K562 (cell line): ENCODE data around the gene MFSD12. TPM values are rescaled to one million over a fixed set of nuclear protein-coding genes. Genes with fewer than 3 reads are reported as not detected.

Experiments
- CBX1 ChIP-seq: sonication (generic); IDR thresholded peaks from 2 replicates; pipeline ENCODE4 v1.6.1; 2016; ENCODE audit warnings: antibody characterized with exemption, low read depth, mild to moderate bottlenecking
- HDAC1 ChIP-seq, 2 experiments: fragments of 450-650 bp; IDR thresholded peaks; 2 replicates each; pipeline ENCODE4 v1.6.1; 2016 to 2017; ENCODE audit warnings: inconsistent platforms in 1 of 2, mild to moderate bottlenecking in 1 of 2, moderate library complexity in 1 of 2
- HMGN3 ChIP-seq: IDR thresholded peaks from 2 replicates; pipeline ENCODE4 v1.6.1; 2011; ENCODE audit warnings: borderline replicate concordance, low read depth, mild to moderate bottlenecking, mixed read lengths, low read length; ENCODE audit not compliant: insufficient read length; ENCODE audit errors: extremely low read depth
- JUN ChIP-seq, 2 experiments: sonication (generic) in 1 of 2; formaldehyde crosslinking in 1 of 2; IDR thresholded peaks; 2 replicates each; pipeline versions ENCODE4 v1.6.1 to v1.8.0; 2012 to 2022; ENCODE audit warnings: borderline replicate concordance in 2 of 2, mild to moderate bottlenecking in 2 of 2, improper control_type of control experiment in 1 of 2, low read depth in 1 of 2, low read length in 1 of 2, missing genetic modification reagents in 1 of 2
- MAFF ChIP-seq: IDR thresholded peaks from 2 replicates; pipeline ENCODE4 v1.6.1; 2012; ENCODE audit warnings: low read length, improper control_type of control experiment
- MXI1 ChIP-seq: IDR thresholded peaks from 2 replicates; pipeline ENCODE4 v1.6.1; 2011; ENCODE audit warnings: low read depth, mild to moderate bottlenecking, improper control_type of control experiment, low read length
- PHF20 ChIP-seq: fragments of 450-650 bp; IDR thresholded peaks from 2 replicates; pipeline ENCODE4 v1.6.1; 2018; ENCODE audit not compliant: partially characterized antibody
- ZBTB7A ChIP-seq: IDR thresholded peaks from 2 replicates; pipeline ENCODE4 v1.6.1; 2011; ENCODE audit warnings: low read depth, mild to moderate bottlenecking, low read length, moderate library complexity, borderline replicate concordance; ENCODE audit not compliant: control insufficient read depth
- polyA plus RNA-seq, 8 experiments: library from polyadenylated mRNA; depleted of rRNA in 4 of 8; stranded (reverse) in 5 of 8; unstranded in 3 of 8; fragments of >200 nt; fragmentation: Nextera tagmentation in 2 of 8; fragmentation: Illumina TruSeq in 1 of 8; extraction: Ambion mirVana in 2 of 8; extraction: Trizol in 1 of 8; gene quantifications; 2 replicates each; pipeline versions ENCODE4 v1.2.1 to v1.2.3, GENCODE V29; 2011 to 2014; ENCODE audit warnings: inconsistent platforms in 1 of 8, missing spikeins in 1 of 8
- total RNA-seq, 7 experiments: library from RNA; depleted of rRNA in 6 of 7; stranded (reverse); fragments of >200 nt in 6 of 7; fragmentation: Illumina TruSeq in 2 of 7; extraction: Trizol in 2 of 7; gene quantifications; 2 replicates each; pipeline versions ENCODE4 v1.2.1 to v1.2.3, GENCODE V29; 2011 to 2021; ENCODE audit warnings: low replicate concordance in 1 of 7
- TF ChIP-seq, protein P1 (sequence below): fragments of 450-650 bp; formaldehyde crosslinking; IDR thresholded peaks from 2 replicates; pipeline ENCODE4 v1.4.0; 2022; ENCODE audit warnings: missing genetic modification characterization
- TF ChIP-seq, protein P2 (sequence below): sonication (generic); formaldehyde crosslinking; IDR thresholded peaks from 2 replicates; pipeline ENCODE4 v1.9.0; 2022; ENCODE audit warnings: mild to moderate bottlenecking, missing genetic modification reagents
- TF ChIP-seq, protein P3 (sequence below): fragments of 200-800 bp; sonication (Bioruptor generic); IDR thresholded peaks from 2 replicates; pipeline ENCODE4 v1.6.1; 2017; ENCODE audit warnings: missing genetic modification characterization, missing compliant biosample characterization
- TF ChIP-seq, protein P4 (sequence below), 2 experiments: fragments of 450-650 bp in 1 of 2; sonication (generic) in 1 of 2; formaldehyde crosslinking in 1 of 2; IDR thresholded peaks; 2 replicates each; pipeline versions ENCODE4 v1.7.1 to v1.9.0; 2016 to 2022; ENCODE audit warnings: inconsistent platforms in 1 of 2, mild to moderate bottlenecking in 1 of 2, missing genetic modification reagents in 1 of 2

MFSD12 gene
- total and polyA plus RNA-seq, 9 of the 15 experiments (the other 6 are each of a cell fraction or from before 2014, with no cell fraction given): 0.69 to 112 (median 31.8) TPM

DNA sequence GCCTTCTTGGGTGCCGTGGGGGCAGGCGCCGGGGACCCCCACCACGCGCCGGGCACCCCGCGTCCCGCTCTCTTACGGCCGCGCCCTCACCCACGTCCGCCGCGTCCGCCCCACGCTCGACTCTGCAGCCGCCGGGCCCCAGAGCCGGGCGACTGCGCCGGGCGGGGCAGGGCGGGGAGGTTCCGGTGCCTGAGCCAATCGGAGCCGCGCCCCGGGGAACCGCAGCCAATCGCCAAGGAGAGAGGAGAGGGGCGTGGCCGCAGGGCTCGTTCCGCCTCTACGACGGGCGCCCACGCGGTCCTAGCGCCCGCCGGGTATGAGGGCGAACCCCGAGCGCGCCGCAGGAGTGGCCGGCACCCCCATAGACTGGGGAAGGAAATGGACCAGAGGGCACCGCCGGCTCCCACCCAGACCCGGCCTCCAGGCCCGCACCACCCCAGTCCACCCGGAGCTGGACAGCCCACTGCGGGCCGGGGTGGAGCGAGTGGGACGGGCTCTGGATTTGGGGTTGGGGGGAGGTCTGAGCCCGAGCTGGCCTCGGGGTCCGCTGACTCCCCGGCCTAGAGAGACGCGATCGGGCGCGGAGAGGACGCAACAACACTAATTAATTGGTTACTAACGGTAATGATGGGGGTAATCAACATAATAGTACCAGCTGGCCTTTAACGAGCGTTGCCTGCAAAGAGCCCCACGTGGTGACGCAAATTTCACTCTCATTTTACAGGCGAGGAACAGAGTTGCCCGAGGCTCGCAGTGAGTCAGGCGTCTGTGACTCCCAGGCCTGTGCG is at the start of gene MFSD12 (continued):
- TF ChIP-seq, protein P1, sequence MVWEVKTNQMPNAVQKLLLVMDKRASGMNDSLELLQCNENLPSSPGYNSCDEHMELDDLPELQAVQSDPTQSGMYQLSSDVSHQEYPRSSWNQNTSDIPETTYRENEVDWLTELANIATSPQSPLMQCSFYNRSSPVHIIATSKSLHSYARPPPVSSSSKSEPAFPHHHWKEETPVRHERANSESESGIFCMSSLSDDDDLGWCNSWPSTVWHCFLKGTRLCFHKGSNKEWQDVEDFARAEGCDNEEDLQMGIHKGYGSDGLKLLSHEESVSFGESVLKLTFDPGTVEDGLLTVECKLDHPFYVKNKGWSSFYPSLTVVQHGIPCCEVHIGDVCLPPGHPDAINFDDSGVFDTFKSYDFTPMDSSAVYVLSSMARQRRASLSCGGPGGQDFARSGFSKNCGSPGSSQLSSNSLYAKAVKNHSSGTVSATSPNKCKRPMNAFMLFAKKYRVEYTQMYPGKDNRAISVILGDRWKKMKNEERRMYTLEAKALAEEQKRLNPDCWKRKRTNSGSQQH (CRISPR knock-in tag): 0 out of 2 replicates have a peak, but pooled peaks have one; percentile 6
- TF ChIP-seq, protein P2, sequence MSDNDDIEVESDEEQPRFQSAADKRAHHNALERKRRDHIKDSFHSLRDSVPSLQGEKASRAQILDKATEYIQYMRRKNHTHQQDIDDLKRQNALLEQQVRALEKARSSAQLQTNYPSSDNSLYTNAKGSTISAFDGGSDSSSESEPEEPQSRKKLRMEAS: peak; percentile 86
- TF ChIP-seq MXI1 (peak; percentile 70; the same call in 1 of the 2 replicates), PHF20 (peak; percentile 54), JUN (IDR thresholded peaks at IDR 0.05; ENCODE audit: borderline replicate concordance, low read depth, low read length) (peak; percentile 35; the same call in 1 of the 2 replicates), JUN (CRISPR knock-in tag; IDR thresholded peaks at IDR 0.05; ENCODE audit: borderline replicate concordance) (no peak), MAFF (no peak), ZBTB7A (peak; percentile 8; the same call in 1 of the 2 replicates), HDAC1 (IDR thresholded peaks at IDR 0.05) (peak in 1 of 2 experiments; percentile 65; a peak in 1 of 4 replicates), CBX1 (peak; percentile 51; the same call in 1 of the 2 replicates), HMGN3 (peak; percentile 31)
- TF ChIP-seq, protein P3, sequence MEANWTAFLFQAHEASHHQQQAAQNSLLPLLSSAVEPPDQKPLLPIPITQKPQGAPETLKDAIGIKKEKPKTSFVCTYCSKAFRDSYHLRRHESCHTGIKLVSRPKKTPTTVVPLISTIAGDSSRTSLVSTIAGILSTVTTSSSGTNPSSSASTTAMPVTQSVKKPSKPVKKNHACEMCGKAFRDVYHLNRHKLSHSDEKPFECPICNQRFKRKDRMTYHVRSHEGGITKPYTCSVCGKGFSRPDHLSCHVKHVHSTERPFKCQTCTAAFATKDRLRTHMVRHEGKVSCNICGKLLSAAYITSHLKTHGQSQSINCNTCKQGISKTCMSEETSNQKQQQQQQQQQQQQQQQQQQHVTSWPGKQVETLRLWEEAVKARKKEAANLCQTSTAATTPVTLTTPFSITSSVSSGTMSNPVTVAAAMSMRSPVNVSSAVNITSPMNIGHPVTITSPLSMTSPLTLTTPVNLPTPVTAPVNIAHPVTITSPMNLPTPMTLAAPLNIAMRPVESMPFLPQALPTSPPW (CRISPR knock-in tag): peak; percentile 91
- TF ChIP-seq, protein P4, sequence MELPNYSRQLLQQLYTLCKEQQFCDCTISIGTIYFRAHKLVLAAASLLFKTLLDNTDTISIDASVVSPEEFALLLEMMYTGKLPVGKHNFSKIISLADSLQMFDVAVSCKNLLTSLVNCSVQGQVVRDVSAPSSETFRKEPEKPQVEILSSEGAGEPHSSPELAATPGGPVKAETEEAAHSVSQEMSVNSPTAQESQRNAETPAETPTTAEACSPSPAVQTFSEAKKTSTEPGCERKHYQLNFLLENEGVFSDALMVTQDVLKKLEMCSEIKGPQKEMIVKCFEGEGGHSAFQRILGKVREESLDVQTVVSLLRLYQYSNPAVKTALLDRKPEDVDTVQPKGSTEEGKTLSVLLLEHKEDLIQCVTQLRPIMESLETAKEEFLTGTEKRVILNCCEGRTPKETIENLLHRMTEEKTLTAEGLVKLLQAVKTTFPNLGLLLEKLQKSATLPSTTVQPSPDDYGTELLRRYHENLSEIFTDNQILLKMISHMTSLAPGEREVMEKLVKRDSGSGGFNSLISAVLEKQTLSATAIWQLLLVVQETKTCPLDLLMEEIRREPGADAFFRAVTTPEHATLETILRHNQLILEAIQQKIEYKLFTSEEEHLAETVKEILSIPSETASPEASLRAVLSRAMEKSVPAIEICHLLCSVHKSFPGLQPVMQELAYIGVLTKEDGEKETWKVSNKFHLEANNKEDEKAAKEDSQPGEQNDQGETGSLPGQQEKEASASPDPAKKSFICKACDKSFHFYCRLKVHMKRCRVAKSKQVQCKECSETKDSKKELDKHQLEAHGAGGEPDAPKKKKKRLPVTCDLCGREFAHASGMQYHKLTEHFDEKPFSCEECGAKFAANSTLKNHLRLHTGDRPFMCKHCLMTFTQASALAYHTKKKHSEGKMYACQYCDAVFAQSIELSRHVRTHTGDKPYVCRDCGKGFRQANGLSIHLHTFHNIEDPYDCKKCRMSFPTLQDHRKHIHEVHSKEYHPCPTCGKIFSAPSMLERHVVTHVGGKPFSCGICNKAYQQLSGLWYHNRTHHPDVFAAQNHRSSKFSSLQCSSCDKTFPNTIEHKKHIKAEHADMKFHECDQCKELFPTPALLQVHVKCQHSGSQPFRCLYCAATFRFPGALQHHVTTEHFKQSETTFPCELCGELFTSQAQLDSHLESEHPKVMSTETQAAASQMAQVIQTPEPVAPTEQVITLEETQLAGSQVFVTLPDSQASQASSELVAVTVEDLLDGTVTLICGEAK (IDR thresholded peaks at IDR 0.05): peak; percentile 52
- TF ChIP-seq, protein P4 (CRISPR knock-in tag; IDR thresholded peaks at IDR 0.05): no peak
